HG02840 (cell line): Measurements from ENCODE around the gene PDGFD.

Experiments
- ATAC-seq: cut with Tn5 transposase; IDR thresholded peaks from one replicate; pipeline ENCODE4 v1.9.1; 2021; ENCODE audit warnings: mild to moderate bottlenecking, moderate library complexity, moderate number of reproducible peaks; ENCODE audit not compliant: unreplicated experiment, low FRiP score

PDGFD gene

GRCh38 chr11:104009744-104010143 lies 154.2 kb downstream of the PDGFD start:
- no peak for ATAC-seq

GRCh38 chr11:104005234-104005855 lies 158.6 kb downstream of the PDGFD start:
- no peak for ATAC-seq

GRCh38 chr11:104003491-104003890 lies 160.5 kb downstream of the PDGFD start:
- ATAC-seq: no peak

GRCh38 chr11:104001561-104002056 lies 162.3 kb downstream of the PDGFD start:
- no peak for ATAC-seq

GRCh38 chr11:104000798-104001197 lies 163.1 kb downstream of the PDGFD start:
- ATAC-seq: no peak

- no peak for ATAC-seq
Observed at GRCh38 chr11:103998826-103999508, 165.0 kb downstream of the PDGFD start.

- peak; percentile 81 for ATAC-seq
Observed at GRCh38 chr11:103997082-103997481, 166.9 kb downstream of the PDGFD start.

- ATAC-seq: no peak
Observed at GRCh38 chr11:103995896-103996295, 168.1 kb downstream of the PDGFD start.

- no peak for ATAC-seq
Observed at GRCh38 chr11:103994518-103994917, 169.4 kb downstream of the PDGFD start.

- no peak for ATAC-seq
Observed at GRCh38 chr11:103994094-103994493, 169.9 kb downstream of the PDGFD start.

GRCh38 chr11:103993507-103993906 lies 170.4 kb downstream of the PDGFD start:
- no peak for ATAC-seq

- ATAC-seq: no peak
Observed at GRCh38 chr11:103988595-103988969, 175.4 kb downstream of the PDGFD start.

- no peak for ATAC-seq
Observed at GRCh38 chr11:103987629-103988594, 176.0 kb downstream of the PDGFD start.

- ATAC-seq: no peak
Observed at GRCh38 chr11:103985041-103985440, 178.9 kb downstream of the PDGFD start.

GRCh38 chr11:103980108-103980507 lies 183.8 kb downstream of the PDGFD start:
- no peak for ATAC-seq

GRCh38 chr11:103978616-103979595 lies 185.0 kb downstream of the PDGFD start:
- no peak for ATAC-seq

- ATAC-seq: no peak
Observed at GRCh38 chr11:103972013-103972412, 191.9 kb downstream of the PDGFD start.

GRCh38 chr11:103970701-103971249 lies 193.2 kb downstream of the PDGFD start:
- ATAC-seq: peak; percentile 89

- ATAC-seq: no peak
Observed at GRCh38 chr11:103968685-103969084, 195.3 kb downstream of the PDGFD start.
